GM18511 (cell line): ENCODE results near the gene CYTH1.

Source experiments
- ATAC-seq: cut with Tn5 transposase; IDR thresholded peaks from one replicate; pipeline ENCODE4 v1.9.1; 2021; ENCODE audit warnings: mild to moderate bottlenecking, moderate library complexity; ENCODE audit not compliant: unreplicated experiment

Gene CYTH1

GRCh38 chr17:78719630-78720298 lies 62.3 kb downstream of the CYTH1 start:
- no peak for ATAC-seq

GRCh38 chr17:78718575-78719208 lies 63.4 kb downstream of the CYTH1 start:
- ATAC-seq, result no peak

- no peak for ATAC-seq
These were observed 64.6 kb downstream of the CYTH1 start for GRCh38 chr17:78717431-78717980.

GRCh38 chr17:78716814-78717393 lies 65.2 kb downstream of the CYTH1 start:
- ATAC-seq, result no peak

- no peak for ATAC-seq
These were observed 65.8 kb downstream of the CYTH1 start for GRCh38 chr17:78716292-78716691.

GRCh38 chr17:78715876-78716275 lies 66.2 kb downstream of the CYTH1 start:
- ATAC-seq, result no peak

GRCh38 chr17:78715000-78715771 lies 66.9 kb downstream of the CYTH1 start:
- ATAC-seq, result no peak

- no peak for ATAC-seq
These were observed 67.5 kb downstream of the CYTH1 start for GRCh38 chr17:78714534-78714933.

GRCh38 chr17:78712043-78712442 lies 70.0 kb downstream of the CYTH1 start:
- ATAC-seq, result no peak

- ATAC-seq, result no peak
These were observed 71.5 kb downstream of the CYTH1 start for GRCh38 chr17:78710607-78711006.

- no peak for ATAC-seq
These were observed 72.3 kb downstream of the CYTH1 start for GRCh38 chr17:78709751-78710181.

- ATAC-seq, result peak; percentile 54
These were observed 72.9 kb downstream of the CYTH1 start for GRCh38 chr17:78709119-78709681.

GRCh38 chr17:78708510-78708973 lies 73.5 kb downstream of the CYTH1 start:
- no peak for ATAC-seq

GRCh38 chr17:78707923-78708322 lies 74.2 kb downstream of the CYTH1 start:
- no peak for ATAC-seq

GRCh38 chr17:78707016-78707415 lies 75.1 kb downstream of the CYTH1 start:
- ATAC-seq, result no peak

- peak; percentile 71 for ATAC-seq
These were observed 75.7 kb downstream of the CYTH1 start for GRCh38 chr17:78706271-78706915.

GRCh38 chr17:78705071-78705470 lies 77.0 kb downstream of the CYTH1 start:
- ATAC-seq, result no peak

- no peak for ATAC-seq
These were observed 77.5 kb downstream of the CYTH1 start for GRCh38 chr17:78704594-78704993.

GRCh38 chr17:78697554-78698343 lies 84.3 kb downstream of the CYTH1 start:
- ATAC-seq, result peak; percentile 48
